H1 (cell line): Measurements from ENCODE around the gene RCC2. TPM values are rescaled to one million over a fixed set of nuclear protein-coding genes. Genes with fewer than 3 reads are reported as not detected.

Source experiments
- CTCF ChIA-PET: fragments of 300-600 bp; sonication (Branson Sonifier 250); formaldehyde crosslinking; loops from one replicate; lab custom pipeline; 2021; ENCODE audit not compliant: partially characterized antibody; lab: Charles Lee
- POLR2A ChIA-PET: fragments of 300-600 bp; sonication (Branson Sonifier 250); formaldehyde crosslinking; loops from one replicate; lab custom pipeline; 2021; ENCODE audit warnings: inconsistent platforms; ENCODE audit not compliant: partially characterized antibody; lab: Charles Lee
- DNase-seq, 2 experiments: peaks; one replicate each; pipeline versions ENCODE4 v3.0.0 to v3.0.0-alpha.2; 2010 to 2022; ENCODE audit warnings: low spot score in 2 of 2, low read depth in 1 of 2, mixed read lengths in 1 of 2
- FAIRE-seq: peaks from 2 replicates; lab custom pipeline; 2011; peaks lifted over from hg19 to GRCh38; lab: Jason Lieb, UNC
- H2AFZ ChIP-seq: 2 replicates; pipeline ENCODE4 v1.8.1; 2012; ENCODE audit warnings: low read length, inconsistent platforms
- H2AK5ac ChIP-seq: 2 replicates; pipeline ENCODE4 v1.6.1; 2013; ENCODE audit warnings: low read depth, low read length
- H2BK120ac ChIP-seq: replicated peaks from 2 replicates; pipeline ENCODE3; 2013; ENCODE audit warnings: low read depth, low read length, inconsistent platforms
- H2BK12ac ChIP-seq: 2 replicates; pipeline ENCODE4 v1.6.1; 2013; ENCODE audit warnings: low read depth, low read length
- H2BK15ac ChIP-seq: 2 replicates; pipeline ENCODE4 v1.6.1; 2013; ENCODE audit warnings: low read length
- H2BK20ac ChIP-seq: 2 replicates; pipeline ENCODE4 v1.6.1; 2013; ENCODE audit warnings: low read length
- H2BK5ac ChIP-seq: 2 replicates; pipeline ENCODE4 v1.6.1; 2013; ENCODE audit warnings: low read depth, low read length
- H3K14ac ChIP-seq: 2 replicates; pipeline ENCODE4 v1.6.1; 2013; ENCODE audit warnings: inconsistent platforms; ENCODE audit not compliant: insufficient read length
- H3K18ac ChIP-seq: 2 replicates; pipeline ENCODE4 v1.6.1; 2013; ENCODE audit warnings: low read length; ENCODE audit errors: extremely low read depth
- H3K23ac ChIP-seq: 2 replicates; pipeline ENCODE4 v1.6.1; 2013; ENCODE audit warnings: inconsistent platforms; ENCODE audit not compliant: insufficient read length
- H3K23me2 ChIP-seq: 2 replicates; pipeline ENCODE4 v1.6.1; 2013; ENCODE audit warnings: low read depth, low read length
- H3K27ac ChIP-seq: 2 replicates; pipeline ENCODE4 v1.6.1; 2011; ENCODE audit warnings: low read depth, low read length, inconsistent platforms
- H3K27me3 ChIP-seq, 4 experiments: replicated peaks in 1 of 4; 1 replicate in 1 of 4; 2 replicates in 3 of 4; pipeline versions ENCODE4 v1.6.1 to v1.8.1; 2011 to 2013; ENCODE audit warnings: low read length in 3 of 4, mild to moderate bottlenecking in 3 of 4, inconsistent platforms in 2 of 4, mixed read lengths in 2 of 4, moderate library complexity in 1 of 4; ENCODE audit not compliant: control insufficient read depth in 3 of 4, insufficient read depth in 3 of 4; ENCODE audit errors: extremely low read depth in 1 of 4
- H3K36me3 ChIP-seq, 4 experiments: 2 replicates each; pipeline versions ENCODE4 v1.6.1 to v1.8.1; 2011 to 2013; ENCODE audit warnings: mild to moderate bottlenecking in 4 of 4, low read length in 3 of 4, moderate library complexity in 2 of 4, control low read depth in 1 of 4, inconsistent platforms in 1 of 4; ENCODE audit not compliant: insufficient read depth in 4 of 4, control insufficient read depth in 2 of 4
- H3K4ac ChIP-seq: replicated peaks from 2 replicates; pipeline ENCODE3; 2013; ENCODE audit warnings: low read length, low read depth, mixed read lengths, inconsistent platforms; ENCODE audit not compliant: insufficient read length
- H3K4me1 ChIP-seq, 4 experiments: replicated peaks in 1 of 4; 1 replicate in 1 of 4; 2 replicates in 3 of 4; pipeline versions ENCODE4 v1.6.1 to v1.8.1; 2011 to 2013; ENCODE audit warnings: low read length in 3 of 4, inconsistent platforms in 2 of 4, mixed read lengths in 1 of 4; ENCODE audit not compliant: insufficient read depth in 4 of 4, control insufficient read depth in 3 of 4
- H3K4me2 ChIP-seq, 2 experiments: 2 replicates each; pipeline versions ENCODE4 v1.6.1 to v1.8.1; 2011 to 2013; ENCODE audit warnings: low read depth in 2 of 2, low read length in 2 of 2, control low read depth in 1 of 2, inconsistent platforms in 1 of 2, mild to moderate bottlenecking in 1 of 2; ENCODE audit not compliant: insufficient read depth in 1 of 2
- H3K4me3 ChIP-seq, 4 experiments: fragments of 200-600, 300-600 bp in 1 of 4; sonication (generic), shearing (Covaris generic), sonication (Bioruptor Twin) in 1 of 4; 2 replicates each; pipeline versions ENCODE4 v1.5.1 to v1.8.1; 2011 to 2016; ENCODE audit warnings: low read length in 4 of 4, low read depth in 3 of 4, control low read depth in 2 of 4, inconsistent platforms in 2 of 4, mild to moderate bottlenecking in 2 of 4, mixed read lengths in 1 of 4, moderate library complexity in 1 of 4; ENCODE audit not compliant: insufficient read depth in 2 of 4; ENCODE audit errors: extremely low read depth in 1 of 4
- H3K56ac ChIP-seq: replicated peaks from 2 replicates; pipeline ENCODE3; 2013; ENCODE audit warnings: low read depth, mild to moderate bottlenecking, mixed read lengths, low read length, inconsistent platforms; ENCODE audit not compliant: insufficient read length
- H3K79me1 ChIP-seq: 2 replicates; pipeline ENCODE4 v1.6.1; 2013; ENCODE audit warnings: low read depth, low read length, control low read depth
- H3K79me2 ChIP-seq, 2 experiments: 2 replicates each; pipeline versions ENCODE4 v1.6.1 to v1.8.1; 2012 to 2013; ENCODE audit warnings: low read length in 2 of 2, mild to moderate bottlenecking in 2 of 2, inconsistent platforms in 1 of 2; ENCODE audit not compliant: insufficient read depth in 2 of 2, control insufficient read depth in 1 of 2
- H3K9ac ChIP-seq, 4 experiments: replicated peaks in 1 of 4; 1 replicate in 1 of 4; 2 replicates in 3 of 4; pipeline versions ENCODE4 v1.6.1 to v1.8.1; 2011 to 2013; ENCODE audit warnings: low read depth in 3 of 4, low read length in 3 of 4, control low read depth in 2 of 4, mild to moderate bottlenecking in 2 of 4, moderate library complexity in 2 of 4, inconsistent platforms in 1 of 4; ENCODE audit errors: extremely low read depth in 1 of 4
- H3K9me3 ChIP-seq, 2 experiments: 2 replicates each; pipeline versions ENCODE4 v1.6.1 to v1.8.1; 2012 to 2013; ENCODE audit warnings: mild to moderate bottlenecking in 2 of 2, moderate library complexity in 2 of 2, control low read depth in 1 of 2, inconsistent platforms in 1 of 2, low read depth in 1 of 2, low read length in 1 of 2, mixed read lengths in 1 of 2; ENCODE audit not compliant: insufficient read depth in 2 of 2
- H4K20me1 ChIP-seq, 2 experiments: replicated peaks in 1 of 2; 2 replicates each; pipeline versions ENCODE3 to v1.8.1; 2011 to 2013; ENCODE audit warnings: inconsistent platforms in 2 of 2, low read length in 2 of 2, mild to moderate bottlenecking in 1 of 2; ENCODE audit not compliant: insufficient read depth in 2 of 2, control insufficient read depth in 1 of 2
- H4K5ac ChIP-seq: 2 replicates; pipeline ENCODE4 v1.6.1; 2013; ENCODE audit warnings: low read length, low read depth, mixed read lengths, inconsistent platforms; ENCODE audit not compliant: insufficient read length
- H4K8ac ChIP-seq: 2 replicates; pipeline ENCODE4 v1.8.0; 2013; ENCODE audit warnings: mild to moderate bottlenecking, moderate library complexity, low read length, inconsistent platforms; ENCODE audit not compliant: insufficient read depth; ENCODE audit errors: extremely low read depth
- H4K91ac ChIP-seq: replicated peaks from 2 replicates; pipeline ENCODE3; 2013; ENCODE audit warnings: low read length, mixed read lengths, inconsistent platforms; ENCODE audit not compliant: insufficient read length
- CEBPB ChIP-seq: IDR thresholded peaks from 2 replicates; pipeline ENCODE4 v1.6.1; 2012; ENCODE audit warnings: low read depth, low read length
- KDM1A ChIP-seq: fragments of 200-600, 300-600 bp; sonication (generic); IDR thresholded peaks from 2 replicates; pipeline ENCODE4 v1.7.1; 2016; ENCODE audit warnings: mild to moderate bottlenecking, low read length, borderline replicate concordance
- KDM4A ChIP-seq: IDR thresholded peaks from one replicate; pipeline ENCODE4 v1.7.1; 2012; ENCODE audit warnings: low read depth, mild to moderate bottlenecking, moderate library complexity, low read length, inconsistent platforms; ENCODE audit not compliant: severe bottlenecking
- KDM5A ChIP-seq: fragments of 200-600 bp; IDR thresholded peaks from 2 replicates; pipeline ENCODE4 v1.7.1; 2012; ENCODE audit warnings: mild to moderate bottlenecking, low read length, inconsistent platforms, mixed read lengths
- RXRA ChIP-seq: IDR thresholded peaks from 2 replicates; pipeline ENCODE4 v1.6.1; 2011; ENCODE audit warnings: low read depth, mild to moderate bottlenecking, low read length, moderate library complexity; ENCODE audit not compliant: insufficient read depth
- SIRT6 ChIP-seq: IDR thresholded peaks from one replicate; pipeline ENCODE4 v1.7.1; 2012; ENCODE audit warnings: low read length, inconsistent platforms
- WGBS, 2 experiments: shearing (Covaris generic) in 1 of 2; methylation state at CpG; one replicate each; pipeline versions ENCODE4 v1.1.6 to v1.1.7; 2013 to 2015; ENCODE audit warnings: low lambda C conversion rate in 2 of 2, mixed read lengths in 2 of 2, inconsistent platforms in 1 of 2, low coverage in 1 of 2, missing lambda C conversion rate in 1 of 2; ENCODE audit not compliant: insufficient replicate concordance in 2 of 2, insufficient coverage in 1 of 2, insufficient read length in 1 of 2; ENCODE audit errors: extremely low coverage in 1 of 2, missing lambda C conversion rate in 1 of 2; 5-methylcytosine and 5-hydroxymethylcytosine counted together
- polyA plus RNA-seq, 7 experiments: library from polyadenylated mRNA; depleted of rRNA in 3 of 7; stranded (reverse) in 5 of 7; unstranded in 2 of 7; fragments of >200 nt in 5 of 7; fragments of 200-250 nt in 2 of 7; gene quantifications; 1 replicate in 5 of 7; 2 replicates in 1 of 7; 4 replicates in 1 of 7; pipeline versions ENCODE4 v1.2.1 to v1.2.3, GENCODE V29; 2011 to 2013; ENCODE audit warnings: missing spikeins in 2 of 7, mixed read lengths in 2 of 7
- total RNA-seq: library from RNA; stranded (reverse); fragmentation: NEBNext Ultra II Directional; extraction: Animal tissue kit (Norgen Biotek cat#: 25700); gene quantifications from 2 replicates; pipeline ENCODE4 v1.2.1, GENCODE V29; 2021
- TF ChIP-seq, protein P1 (sequence below): IDR thresholded peaks from 2 replicates; pipeline ENCODE4 v1.6.1; 2012; ENCODE audit warnings: inconsistent platforms

Gene RCC2
- total and polyA plus RNA-seq, 2 of the 8 experiments (the other 6 are each of a cell fraction or from before 2014, with no cell fraction given), result 229 to 455 TPM

DNA sequence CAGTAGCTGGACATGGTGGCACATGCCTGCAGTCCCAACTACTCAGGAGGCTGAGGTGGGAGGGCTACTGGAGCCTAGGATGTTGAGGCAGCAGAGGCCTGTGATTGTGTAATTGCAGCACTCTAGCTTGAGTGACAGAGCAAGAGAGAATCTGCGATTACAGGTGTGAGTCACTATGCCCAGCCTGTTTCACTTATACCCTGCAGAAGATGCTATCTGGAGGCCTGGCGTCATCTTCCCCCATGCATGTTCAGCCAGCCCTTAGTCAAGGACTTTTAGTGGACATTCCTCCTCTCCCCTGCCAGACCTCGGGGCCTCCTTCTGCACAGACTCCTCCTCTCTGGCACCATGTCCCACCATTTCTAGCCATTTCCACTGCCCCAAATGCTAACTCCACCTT lies 36.3 kb upstream of the RCC2 start:
- WGBS, 2 experiments, result 95% methylated on average over 3 of the region's 3 CpGs; no CpG with 5 or more reads in 1 of the 2 experiments
- POLR2A ChIA-PET, result interaction anchor here (1.3 to 9.9 kb wide), 6 partner anchors 10 to 44 kb away, joined by 3 to 62 read pairs (median 6); partner anchors contain the start of gene RCC2

More for the DNA sequence above, 36.3 kb upstream of the RCC2 start:
- Histone ChIP-seq H3K56ac (no peak overlapping the region), H3K23ac (no peak overlapping the region), H4K5ac (peak overlapping the region; percentile 4), H2AFZ (0 out of 2 replicates have a peak overlapping the region, but pooled peaks have one; percentile 65), H3K79me1 (no peaks in the 10 kb centered on the region), H2BK120ac (no peak overlapping the region), H4K20me1 (no peaks in the 10 kb centered on the region), H3K27ac (no peak overlapping the region), H3K36me3 (no peaks in the 10 kb centered on the region), H4K8ac (no peak overlapping the region), H2BK5ac (peak overlapping the region; percentile 41; the same call in 1 of the 2 replicates), H3K4me3 (no peak overlapping the region), H4K91ac (peak overlapping the region; percentile 45), H3K9me3 (no peaks in the 10 kb centered on the region), H3K4me1 (peaks cover 0 to 7% (median 2%) of the 10 kb centered on the region in 4 experiments; a peak in 4 of 7 replicates), H3K18ac (peak overlapping the region; percentile 34; the same call in 1 of the 2 replicates), H3K4me2 (no peak overlapping the region), H3K23me2 (no peaks in the 10 kb centered on the region), H2AK5ac (peak overlapping the region; percentile 17; the same call in 1 of the 2 replicates), H2BK20ac (peak overlapping the region; percentile 97), H3K79me2 (no peaks in the 10 kb centered on the region), H3K27me3 (no peaks in the 10 kb centered on the region), H3K14ac (no peak overlapping the region), H3K9ac (peak overlapping the region in 1 of 4 experiments; percentile 27; a peak in 2 of 7 replicates), H2BK12ac (peak overlapping the region; percentile 78; the same call in 1 of the 2 replicates), H2BK15ac (peak overlapping the region; percentile 10), H3K4ac (peak overlapping the region; percentile 28)
- no peak for TF ChIP-seq CEBPB
- TF ChIP-seq KDM4A, result no peak
- TF ChIP-seq, protein P1, sequence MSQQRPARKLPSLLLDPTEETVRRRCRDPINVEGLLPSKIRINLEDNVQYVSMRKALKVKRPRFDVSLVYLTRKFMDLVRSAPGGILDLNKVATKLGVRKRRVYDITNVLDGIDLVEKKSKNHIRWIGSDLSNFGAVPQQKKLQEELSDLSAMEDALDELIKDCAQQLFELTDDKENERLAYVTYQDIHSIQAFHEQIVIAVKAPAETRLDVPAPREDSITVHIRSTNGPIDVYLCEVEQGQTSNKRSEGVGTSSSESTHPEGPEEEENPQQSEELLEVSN, result no peak
- TF ChIP-seq SIRT6, result no peak
- TF ChIP-seq KDM1A, result no peak
- TF ChIP-seq RXRA, result no peak
- TF ChIP-seq KDM5A, result no peak
- no peak for FAIRE-seq
- CTCF ChIA-PET, result interaction anchor here (0.6 to 7.7 kb wide), 12 partner anchors 8 to 227 kb away, joined by 3 to 52 read pairs (median 4); partner anchors contain the start of gene RCC2
- DNase-seq, result no peak
